Thyroid gland (tissue), 4 donors: Measurements from ENCODE around the gene CCDC170. TPM values are rescaled to one million over a fixed set of nuclear protein-coding genes. Genes with fewer than 3 reads are reported as not detected.

Source experiments
- DNase-seq, 2 donors: peaks; one replicate each; pipeline ENCODE4 v3.0.0-alpha.2; 2019
- H3K27ac ChIP-seq, 3 donors: fragments of 200-600 bp; sonication (generic); 1 replicate in 2 of 3; 2 replicates in 1 of 3; pipeline ENCODE4 v1.5.1; 2016 to 2019; ENCODE audit warnings: mild to moderate bottlenecking in 1 of 3, moderate library complexity in 1 of 3
- H3K27me3 ChIP-seq: fragments of 200-600 bp; sonication (generic); one replicate; pipeline ENCODE4 v1.5.1; 2019
- H3K36me3 ChIP-seq, 2 donors: fragments of 200-600 bp; sonication (generic); one replicate each; pipeline ENCODE4 v1.5.1; 2016 to 2019
- H3K4me1 ChIP-seq, 2 donors: fragments of 200-600 bp; sonication (generic); one replicate each; pipeline ENCODE4 v1.5.1; 2017 to 2019
- H3K4me3 ChIP-seq, 3 donors: fragments of 200-600 bp; sonication (generic); replicated peaks in 1 of 3; 1 replicate in 2 of 3; 2 replicates in 1 of 3; pipeline ENCODE4 v1.5.1; 2016; ENCODE audit warnings: mild to moderate bottlenecking in 1 of 3
- H3K9me3 ChIP-seq: fragments of 200-600 bp; sonication (generic); one replicate; pipeline ENCODE4 v1.5.1; 2017
- POLR2A ChIP-seq, 2 donors: fragments of 450-650 bp; IDR thresholded peaks; one replicate each; pipeline ENCODE4 v1.6.1; 2017; ENCODE audit warnings: antibody characterized with exemption in 2 of 2, mild to moderate bottlenecking in 2 of 2, moderate library complexity in 1 of 2
- WGBS, 2 donors: methylation state at CpG; one replicate each; pipeline ENCODE4 v1.1.5; 2017; 5-methylcytosine and 5-hydroxymethylcytosine counted together
- intact Hi-C: fragments of 100-400 bp; cut with DNase I; formaldehyde crosslinking; loops from one replicate; pipeline ENCODE4 v1.15.1; 2023
- total RNA-seq, 4 donors: library from RNA; depleted of rRNA; stranded (reverse); fragments of >200 nt; gene quantifications; one replicate each; pipeline ENCODE4 v1.2.3, GENCODE V29; 2016
- TF ChIP-seq, protein P1 (sequence below), 6 experiments: fragments of 200-600 bp in 3 of 6; fragments of 450-650 bp in 3 of 6; sonication (generic) in 3 of 6; IDR thresholded peaks; one replicate each; pipeline ENCODE4 v1.5.1; 2016 to 2019; ENCODE audit warnings: antibody characterized with exemption in 6 of 6, mild to moderate bottlenecking in 2 of 6, inconsistent platforms in 1 of 6, moderate library complexity in 1 of 6

CCDC170 gene
- total RNA-seq, 4 donors from 2014 or later, result 3.4 to 6.9 (median 4.2) TPM

DNA sequence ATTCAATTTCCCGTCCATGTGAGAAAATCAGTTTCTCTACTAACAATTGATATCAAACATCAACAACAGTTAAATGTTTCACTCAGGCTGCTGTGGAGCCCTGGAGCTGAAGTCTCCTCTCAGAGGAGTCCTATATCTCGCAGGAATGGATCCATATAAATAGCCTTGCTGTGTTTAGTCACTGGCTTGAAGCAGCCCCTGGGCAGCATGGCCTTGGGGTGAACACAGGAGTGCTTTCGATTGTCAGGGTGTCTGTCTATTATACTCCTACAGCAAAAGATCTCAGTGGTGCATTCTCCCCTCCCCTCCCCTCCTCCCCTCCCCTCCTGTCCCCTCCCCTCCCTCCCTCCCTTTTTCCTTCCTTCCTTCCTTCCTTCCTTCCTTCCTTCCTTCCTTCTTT lies 141.9 kb downstream of the CCDC170 start:
- TF ChIP-seq, protein P1, sequence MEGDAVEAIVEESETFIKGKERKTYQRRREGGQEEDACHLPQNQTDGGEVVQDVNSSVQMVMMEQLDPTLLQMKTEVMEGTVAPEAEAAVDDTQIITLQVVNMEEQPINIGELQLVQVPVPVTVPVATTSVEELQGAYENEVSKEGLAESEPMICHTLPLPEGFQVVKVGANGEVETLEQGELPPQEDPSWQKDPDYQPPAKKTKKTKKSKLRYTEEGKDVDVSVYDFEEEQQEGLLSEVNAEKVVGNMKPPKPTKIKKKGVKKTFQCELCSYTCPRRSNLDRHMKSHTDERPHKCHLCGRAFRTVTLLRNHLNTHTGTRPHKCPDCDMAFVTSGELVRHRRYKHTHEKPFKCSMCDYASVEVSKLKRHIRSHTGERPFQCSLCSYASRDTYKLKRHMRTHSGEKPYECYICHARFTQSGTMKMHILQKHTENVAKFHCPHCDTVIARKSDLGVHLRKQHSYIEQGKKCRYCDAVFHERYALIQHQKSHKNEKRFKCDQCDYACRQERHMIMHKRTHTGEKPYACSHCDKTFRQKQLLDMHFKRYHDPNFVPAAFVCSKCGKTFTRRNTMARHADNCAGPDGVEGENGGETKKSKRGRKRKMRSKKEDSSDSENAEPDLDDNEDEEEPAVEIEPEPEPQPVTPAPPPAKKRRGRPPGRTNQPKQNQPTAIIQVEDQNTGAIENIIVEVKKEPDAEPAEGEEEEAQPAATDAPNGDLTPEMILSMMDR (IDR thresholded peaks at IDR 0.05), result no peak
- TF ChIP-seq POLR2A (IDR thresholded peaks at IDR 0.05), result no peak
- Histone ChIP-seq H3K27ac (no peak overlapping the region), H3K36me3 (no peaks in the 10 kb centered on the region), H3K27me3 (no peaks in the 10 kb centered on the region), H3K4me3 (no peak overlapping the region), H3K4me1 (no peaks in the 10 kb centered on the region), H3K9me3 (no peaks in the 10 kb centered on the region)
- intact Hi-C loops, result no loop called here
- no peak for DNase-seq
- 87 to 91% methylated on average over 3 of the region's 3 CpGs for WGBS, 2 donors

DNA sequence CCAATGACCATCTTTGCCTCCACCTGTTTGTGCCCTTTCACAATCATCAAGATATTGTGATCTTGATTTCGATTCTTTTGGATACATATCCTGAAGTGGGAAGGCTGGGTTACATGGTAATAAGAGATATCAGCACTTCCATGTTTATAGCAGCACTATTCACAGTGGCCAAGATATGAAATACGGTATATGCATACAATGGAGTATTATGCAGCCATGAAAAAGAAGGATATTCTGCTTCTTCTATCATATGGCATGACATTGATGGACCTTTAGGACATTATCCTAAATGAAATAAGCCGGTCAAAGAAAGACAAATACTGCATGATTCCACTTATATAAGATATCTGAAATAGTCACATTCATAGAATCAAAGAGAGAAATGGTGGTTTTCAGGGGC lies 144.0 kb downstream of the CCDC170 start:
- Histone ChIP-seq H3K9me3 (no peaks in the 10 kb centered on the region), H3K4me3 (no peak overlapping the region), H3K36me3 (no peaks in the 10 kb centered on the region), H3K4me1 (no peaks in the 10 kb centered on the region), H3K27me3 (no peaks in the 10 kb centered on the region), H3K27ac (no peak overlapping the region)
- DNase-seq, result no peak
- 96% methylated on average over 3 of the region's 3 CpGs for WGBS, 2 donors
- intact Hi-C loops, result no loop called here
- TF ChIP-seq POLR2A (IDR thresholded peaks at IDR 0.05), result no peak
- TF ChIP-seq, protein P1 (IDR thresholded peaks at IDR 0.05), result no peak

DNA sequence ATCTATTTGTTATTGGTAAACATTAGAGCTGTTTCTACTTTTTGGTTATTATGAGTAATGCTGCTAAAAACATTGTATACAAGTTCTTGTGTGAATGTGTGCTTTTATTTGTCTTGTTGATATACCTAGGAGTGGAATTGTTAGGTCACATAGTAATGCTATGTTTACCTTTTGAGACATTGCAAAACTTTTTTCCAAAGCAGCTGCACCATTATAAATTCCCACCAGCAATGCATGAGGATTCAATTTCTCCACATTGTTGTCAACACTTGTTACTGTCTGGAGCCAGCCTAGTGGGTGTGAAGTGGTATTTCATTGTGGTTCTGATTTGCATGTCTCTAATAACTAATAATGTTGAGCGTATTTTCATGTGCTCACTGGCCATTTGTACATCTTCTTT lies 145.9 kb downstream of the CCDC170 start:
- no peak for TF ChIP-seq POLR2A (IDR thresholded peaks at IDR 0.05)
- TF ChIP-seq, protein P1 (IDR thresholded peaks at IDR 0.05), result no peak
- Histone ChIP-seq H3K9me3 (no peaks in the 10 kb centered on the region), H3K27me3 (no peaks in the 10 kb centered on the region), H3K4me1 (no peaks in the 10 kb centered on the region), H3K27ac (no peak overlapping the region), H3K4me3 (no peak overlapping the region), H3K36me3 (no peaks in the 10 kb centered on the region)
- DNase-seq, result no peak
- intact Hi-C loops, result no loop called here
- 90 to 91% methylated on average over 1 of the region's 1 CpG for WGBS, 2 donors

DNA sequence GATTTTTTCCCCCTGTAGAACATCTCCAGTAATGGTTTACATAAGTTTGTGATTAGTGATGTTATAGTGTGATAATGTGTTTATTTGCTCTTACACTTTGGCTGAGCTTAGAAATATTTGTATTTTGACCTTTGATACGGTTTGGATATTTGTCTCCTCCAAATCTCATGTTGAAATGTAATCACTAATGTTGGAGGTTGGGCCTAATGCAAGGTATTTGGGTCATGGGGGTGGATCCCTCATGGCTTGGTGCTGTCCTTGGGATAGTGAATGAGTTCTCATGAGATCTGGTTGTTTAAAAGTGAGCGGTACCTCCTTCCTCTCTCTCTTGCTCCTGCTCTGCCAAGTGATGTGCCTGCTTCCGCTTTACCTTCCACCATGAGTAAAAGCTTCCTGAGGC lies 147.2 kb downstream of the CCDC170 start:
- H3K36me3 ChIP-seq, result no peaks in the 10 kb centered on the region
- TF ChIP-seq, protein P1 (IDR thresholded peaks at IDR 0.05), result no peak
- no peak for TF ChIP-seq POLR2A (IDR thresholded peaks at IDR 0.05)
- no peaks in the 10 kb centered on the region for H3K27me3 ChIP-seq
- intact Hi-C loops, result no loop called here
- no peak for DNase-seq
- H3K4me3 ChIP-seq, result no peak overlapping the region
- H3K27ac ChIP-seq, result no peak overlapping the region
- no peaks in the 10 kb centered on the region for H3K9me3 ChIP-seq
- WGBS, 2 donors, result 91 to 92% methylated on average over 3 of the region's 3 CpGs
- no peaks in the 10 kb centered on the region for H3K4me1 ChIP-seq

DNA sequence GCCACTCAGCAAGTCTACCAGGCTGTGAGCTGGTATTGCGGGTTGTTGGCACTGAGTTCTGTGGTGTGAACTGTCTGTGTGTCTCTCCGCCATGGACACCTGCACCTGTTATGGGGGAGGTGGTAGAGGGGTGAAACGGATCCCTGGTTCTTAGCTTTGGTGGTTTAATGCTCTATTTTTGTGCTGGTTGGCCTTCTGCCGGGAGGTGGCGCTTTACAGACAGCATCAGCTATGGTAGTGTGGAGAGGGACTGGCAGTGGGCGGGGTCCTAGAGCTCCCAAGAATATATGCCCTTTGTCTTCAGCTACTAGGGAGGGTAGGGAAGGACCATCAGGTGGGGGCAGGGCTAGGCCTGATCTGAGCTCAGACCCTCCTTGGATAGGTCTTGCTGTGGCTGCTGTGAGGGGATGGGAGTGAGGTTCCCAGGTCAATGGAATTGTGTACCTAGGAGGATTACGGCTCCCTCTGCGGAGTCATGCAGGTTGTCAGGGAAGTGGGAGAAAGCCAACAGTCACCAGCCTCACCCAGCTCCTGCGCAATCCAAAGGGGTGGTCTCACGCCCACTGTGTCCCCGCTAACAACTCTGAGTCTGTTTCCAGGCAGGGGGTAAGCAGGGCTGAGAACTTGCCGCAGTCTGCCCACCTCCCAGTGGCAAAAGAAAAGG lies 154.3 kb downstream of the CCDC170 start:
- Histone ChIP-seq H3K36me3 (no peaks in the 10 kb centered on the region), H3K27ac (no peak overlapping the region), H3K27me3 (no peaks in the 10 kb centered on the region), H3K4me3 (no peak overlapping the region), H3K9me3 (no peaks in the 10 kb centered on the region), H3K4me1 (peaks cover 15 to 18% of the 10 kb centered on the region in 2 donors)
- DNase-seq, result no peak
- intact Hi-C loops, result no loop called here
- TF ChIP-seq POLR2A (IDR thresholded peaks at IDR 0.05), result no peak
- TF ChIP-seq, protein P1 (IDR thresholded peaks at IDR 0.05), result no peak
- 83 to 84% methylated on average over 12 of the region's 12 CpGs for WGBS, 2 donors
